GM12892 (cell line): ENCODE data around the gene LATS2.
"Not testable (repeated sequence)": the region's sequence is repeated elsewhere in the genome, so short reads cannot be mapped to it uniquely, and the experiment has no call there.

Experiments used
- DNase-seq: peaks from one replicate; pipeline ENCODE4 v3.0.0; 2011; ENCODE audit not compliant: insufficient read length
- FAIRE-seq: peaks from 2 replicates; lab custom pipeline; 2011; peaks lifted over from hg19 to GRCh38; lab: Jason Lieb, UNC
- POLR2A ChIP-seq: IDR thresholded peaks from 2 replicates; pipeline ENCODE4 v1.6.1; 2011; ENCODE audit warnings: low read depth, low read length, control low read depth
- POLR2AphosphoS5 ChIP-seq: IDR thresholded peaks from 2 replicates; pipeline ENCODE4 v1.6.1; 2011; ENCODE audit warnings: low read depth, low read length, control low read depth
- TAF1 ChIP-seq: IDR thresholded peaks from 2 replicates; pipeline ENCODE4 v1.6.1; 2011; ENCODE audit warnings: low read depth, mild to moderate bottlenecking, control low read depth, low read length, borderline replicate concordance

LATS2 gene

DNA sequence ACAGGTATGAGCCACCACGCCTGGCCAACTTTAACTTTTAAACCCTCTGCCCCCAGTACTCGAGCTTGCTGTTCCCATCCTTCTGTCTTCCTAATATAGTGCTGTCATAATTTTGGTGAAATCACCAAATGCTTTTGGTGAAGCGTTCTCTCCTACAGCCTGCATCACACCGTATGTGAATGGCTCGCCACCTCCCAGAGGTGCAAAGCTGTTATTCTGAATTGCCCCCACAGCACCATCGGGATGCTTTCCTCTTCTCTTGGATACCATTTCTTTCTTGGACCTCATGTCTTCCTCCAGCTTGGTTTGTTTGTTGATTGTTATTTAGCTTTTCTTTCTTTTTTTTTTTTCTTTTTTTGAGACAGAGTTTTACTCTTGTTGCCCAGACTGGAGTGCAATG lies 105.9 kb downstream of the LATS2 start:
- DNase-seq, result no peak
- TF ChIP-seq POLR2AphosphoS5 (no peak), POLR2A (no peak), TAF1 (no peak)
- FAIRE-seq, result no peak

DNA sequence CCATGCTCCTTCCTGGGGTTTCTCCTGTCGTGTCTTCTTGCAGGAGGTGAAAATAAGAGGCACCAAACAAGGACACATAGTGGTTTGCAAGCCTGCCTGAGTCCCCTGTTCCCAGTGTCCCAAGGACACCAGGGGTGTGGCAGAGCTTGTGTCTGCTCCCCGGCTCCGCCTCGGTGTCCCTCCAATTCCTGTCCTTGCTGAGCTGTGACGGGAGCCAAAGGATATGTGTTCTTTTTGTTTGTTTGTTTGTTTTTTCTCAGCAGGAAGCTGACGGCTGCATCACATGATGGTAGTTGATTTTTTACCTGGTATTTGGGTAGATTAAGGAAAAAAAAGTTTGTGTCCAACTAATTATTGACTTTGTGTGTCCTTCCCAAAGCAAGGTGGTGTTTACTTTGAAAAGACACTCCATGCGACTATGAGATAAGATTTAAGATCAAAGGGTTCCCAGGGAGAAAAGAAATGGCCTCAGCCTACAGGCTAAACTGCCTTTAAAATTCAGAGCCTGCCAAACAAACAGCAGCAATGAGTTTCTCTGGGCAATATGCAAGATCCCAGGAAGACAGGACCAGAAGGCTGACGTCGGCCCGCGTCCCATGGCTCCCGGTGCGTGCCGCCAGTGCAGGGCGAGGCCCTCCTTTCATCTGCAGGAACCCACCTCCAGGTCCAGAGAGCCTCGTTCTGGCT lies 108.0 kb downstream of the LATS2 start:
- DNase-seq (no peak), FAIRE-seq (no peak)

GRCh38 chr13:20952838-20953237 lies 108.5 kb downstream of the LATS2 start:
- FAIRE-seq, result no peak
- TF ChIP-seq TAF1, result no peak

More for the DNA sequence above, 108.0 kb downstream of the LATS2 start:
- TF ChIP-seq POLR2AphosphoS5, result no peak
- TF ChIP-seq TAF1, result no peak
- no peak for TF ChIP-seq POLR2A

DNA sequence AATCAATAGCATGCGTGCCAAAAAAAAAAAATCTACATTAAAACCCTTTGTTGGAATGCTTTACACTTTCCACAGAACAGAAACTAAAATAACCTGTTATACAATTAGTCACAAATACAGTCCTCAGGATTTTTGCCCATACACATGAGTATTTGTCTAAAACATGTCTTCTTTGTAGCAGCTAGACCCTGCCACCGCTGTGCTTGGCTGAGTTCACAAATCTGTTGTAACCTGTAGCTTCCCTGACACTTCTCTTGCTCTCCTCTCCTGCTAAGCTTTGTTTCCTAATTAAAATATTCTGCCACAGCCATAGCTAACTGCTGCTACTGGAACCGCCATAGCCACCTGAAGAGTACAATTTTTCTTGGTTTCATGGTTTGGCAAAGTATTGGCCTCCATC lies 113.4 kb downstream of the LATS2 start:
- DNase-seq, FAIRE-seq: not testable (repeated sequence)

More at GRCh38 chr13:20952838-20953237, 108.5 kb downstream of the LATS2 start:
- DNase-seq, result no peak

DNA sequence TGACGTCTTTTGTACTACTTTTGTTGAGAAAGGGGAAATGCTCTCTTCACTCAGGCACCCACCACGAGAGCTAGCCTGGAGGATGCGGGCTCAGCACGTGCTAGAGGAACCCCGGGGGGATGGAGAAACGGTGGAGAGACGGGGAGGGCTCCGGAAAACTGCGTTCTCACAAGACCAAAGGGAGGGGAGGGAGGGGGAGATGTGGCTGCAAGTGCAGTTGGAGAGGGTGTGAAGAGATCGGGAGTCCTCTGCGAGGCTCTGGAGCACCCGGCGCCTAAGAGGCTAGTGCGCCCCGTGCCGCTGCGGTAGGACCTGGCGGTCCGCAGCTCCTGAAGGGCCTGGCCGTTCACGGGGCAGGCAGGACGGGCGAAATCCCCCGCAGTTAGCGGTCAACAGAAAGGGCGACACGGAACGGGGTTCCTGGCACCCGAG lies 115.4 kb downstream of the LATS2 start:
- no peak for FAIRE-seq
- no peak for TF ChIP-seq POLR2AphosphoS5
- no peak for TF ChIP-seq TAF1
- TF ChIP-seq POLR2A, result no peak
- no peak for DNase-seq

- no peak for TF ChIP-seq POLR2A
- TF ChIP-seq TAF1, result no peak
- no peak for TF ChIP-seq POLR2AphosphoS5
- FAIRE-seq (no peak), DNase-seq (no peak)
Measured at GRCh38 chr13:20942938-20943559, 118.3 kb downstream of the LATS2 start.

- not testable (repeated sequence) for FAIRE-seq, DNase-seq
Measured at GRCh38 chr13:20940511-20940910, 120.9 kb downstream of the LATS2 start.

DNA sequence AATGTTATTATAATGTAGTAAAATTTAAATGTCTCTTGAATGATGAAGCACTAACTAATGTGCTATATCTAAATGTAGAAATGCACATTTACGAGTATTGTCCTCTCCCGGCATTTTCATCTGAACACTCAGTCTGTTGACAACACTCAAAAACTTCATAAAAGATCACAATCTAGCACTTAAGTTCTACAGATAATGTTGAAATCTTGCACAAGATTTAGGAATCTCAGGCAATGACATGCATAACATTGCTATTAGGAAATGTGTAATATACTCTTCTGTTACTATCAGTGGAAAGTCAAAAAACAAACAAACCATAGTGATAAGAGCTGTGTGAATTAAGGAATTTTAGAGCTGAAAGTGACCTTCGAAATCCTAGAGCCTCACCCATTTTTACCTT lies 121.3 kb downstream of the LATS2 start:
- TF ChIP-seq POLR2A (no peak), TAF1 (no peak), POLR2AphosphoS5 (no peak)
- FAIRE-seq (no peak), DNase-seq (no peak)

- TF ChIP-seq POLR2A (no peak), TAF1 (no peak), POLR2AphosphoS5 (no peak)
- no peak for DNase-seq
- FAIRE-seq, result no peak
Measured at GRCh38 chr13:20939662-20940061, 121.7 kb downstream of the LATS2 start.

- TF ChIP-seq TAF1 (no peak), POLR2A (no peak), POLR2AphosphoS5 (no peak)
- DNase-seq, result no peak
- no peak for FAIRE-seq
Measured at GRCh38 chr13:20938302-20938701, 123.1 kb downstream of the LATS2 start.

DNA sequence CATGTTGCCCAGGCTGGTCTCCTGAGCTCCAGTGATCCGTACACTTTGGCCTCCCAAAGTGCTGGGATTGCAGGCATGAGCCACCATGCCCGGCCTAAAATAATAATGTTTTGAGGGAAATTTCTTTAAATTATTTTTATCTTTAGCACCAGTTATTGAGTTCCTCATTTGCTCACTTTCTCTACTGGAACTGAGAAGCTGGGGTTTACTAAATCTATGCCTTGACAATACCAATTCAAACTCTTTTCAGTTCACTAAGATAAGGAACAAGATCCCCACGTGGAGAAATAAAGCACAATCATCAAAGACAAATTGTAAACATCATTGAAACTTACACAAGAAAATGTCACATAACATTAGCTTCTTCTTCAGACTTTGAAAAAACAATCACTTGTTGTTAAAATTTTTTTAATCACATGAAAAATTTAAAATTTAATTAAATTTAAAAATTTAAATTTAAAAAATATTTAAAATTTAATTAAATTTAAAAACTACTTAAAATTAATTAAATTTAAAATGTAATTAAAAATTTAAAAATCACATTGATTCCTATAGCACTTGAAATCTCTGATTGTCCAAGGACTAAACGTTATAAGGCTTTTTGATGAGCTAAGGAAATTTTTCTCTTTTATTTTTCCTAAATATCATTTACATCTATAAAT lies 133.7 kb downstream of the LATS2 start:
- FAIRE-seq, result no peak
- TF ChIP-seq POLR2A (no peak), POLR2AphosphoS5 (no peak), TAF1 (no peak)
- no peak for DNase-seq

GRCh38 chr13:20925395-20925790 lies 136.0 kb downstream of the LATS2 start:
- not testable (repeated sequence) for FAIRE-seq, DNase-seq
